NCI-H345 treated with DMSO at 0.1 percent for 48 hours (cell line): ENCODE measurements around the gene GRIA3.
"Not testable (repeated sequence)": the region's sequence is repeated elsewhere in the genome, so short reads cannot be mapped to it uniquely, and the experiment has no call there.

ENCODE experiments used
- DNase-seq: peaks from one replicate; lab custom pipeline; 2025; ENCODE audit not compliant: unreplicated experiment; lab: John Stamatoyannopoulos, UW

GRIA3 gene

GRCh38 chrX:123267220-123267619 is 83.1 kb downstream of the GRIA3 start:
- DNase-seq, result no peak

- no peak for DNase-seq
These were observed 87.8 kb downstream of the GRIA3 start for GRCh38 chrX:123271902-123272301.

GRCh38 chrX:123272630-123273029 is 88.6 kb downstream of the GRIA3 start:
- DNase-seq, result no peak

GRCh38 chrX:123274796-123275195 is 90.7 kb downstream of the GRIA3 start:
- no peak for DNase-seq

- DNase-seq, result no peak
These were observed 93.3 kb downstream of the GRIA3 start for GRCh38 chrX:123277347-123277746.

- DNase-seq, result no peak
These were observed 93.7 kb downstream of the GRIA3 start for GRCh38 chrX:123277821-123278220.

- no peak for DNase-seq
These were observed 98.2 kb downstream of the GRIA3 start for GRCh38 chrX:123282241-123282640.

- DNase-seq, result not testable (repeated sequence)
These were observed 99.3 kb downstream of the GRIA3 start for GRCh38 chrX:123283407-123283806.

GRCh38 chrX:123291623-123292022 is 107.5 kb downstream of the GRIA3 start:
- DNase-seq, result no peak

- no peak for DNase-seq
These were observed 113.9 kb downstream of the GRIA3 start for GRCh38 chrX:123298026-123298425.

- DNase-seq, result no peak
These were observed 119.4 kb downstream of the GRIA3 start for GRCh38 chrX:123303429-123303828.

GRCh38 chrX:123308658-123309057 is 124.6 kb downstream of the GRIA3 start:
- no peak for DNase-seq

GRCh38 chrX:123310112-123310511 is 126.0 kb downstream of the GRIA3 start:
- no peak for DNase-seq

GRCh38 chrX:123311486-123311885 is 127.4 kb downstream of the GRIA3 start:
- no peak for DNase-seq

GRCh38 chrX:123313486-123313885 is 129.4 kb downstream of the GRIA3 start:
- DNase-seq, result no peak

GRCh38 chrX:123320622-123321021 is 136.5 kb downstream of the GRIA3 start:
- no peak for DNase-seq

GRCh38 chrX:123322536-123322935 is 138.5 kb downstream of the GRIA3 start:
- DNase-seq, result no peak

GRCh38 chrX:123324625-123325024 is 140.5 kb downstream of the GRIA3 start:
- DNase-seq, result no peak

GRCh38 chrX:123330229-123330942 is 146.3 kb downstream of the GRIA3 start:
- no peak for DNase-seq

- no peak for DNase-seq
These were observed 147.3 kb downstream of the GRIA3 start for GRCh38 chrX:123331349-123331748.

- DNase-seq, result no peak
These were observed 147.8 kb downstream of the GRIA3 start for GRCh38 chrX:123331859-123332258.

- no peak for DNase-seq
These were observed 152.6 kb downstream of the GRIA3 start for GRCh38 chrX:123336666-123337065.
